Panc1 (cell line): ENCODE data around the gene FAM89A. TPM values are rescaled to one million over a fixed set of nuclear protein-coding genes. Genes with fewer than 3 reads are reported as not detected.
"Not testable (repeated sequence)": the region's sequence is repeated elsewhere in the genome, so short reads cannot be mapped to it uniquely, and the experiment has no call there.

Experiments
- ATAC-seq: fragments of 200-7000 bp; cut with Tn5 transposase; 2 replicates; pipeline ENCODE4 v1.9.1; 2020; ENCODE audit warnings: mild to moderate bottlenecking, moderate library complexity
- BruUV-seq: library from RNA; stranded (reverse); fragments of 400-500 nt; replicated peaks from 2 replicates; lab custom pipeline; 2021; lab: Mats Ljungman, UMichigan
- CTCF ChIA-PET: fragments of 300-600 bp; sonication (Branson Sonifier 250); formaldehyde crosslinking; loops from one replicate; lab custom pipeline; 2022; ENCODE audit warnings: antibody characterized with exemption; lab: Charles Lee
- POLR2A ChIA-PET: fragments of 300-600 bp; sonication (Branson Sonifier 250); formaldehyde crosslinking; loops from one replicate; lab custom pipeline; 2022; ENCODE audit warnings: antibody characterized with exemption; lab: Charles Lee
- DNase-seq: peaks from one replicate; pipeline ENCODE4 v3.0.0-alpha.2; 2010; ENCODE audit warnings: low read depth, low spot score
- H3K27ac ChIP-seq: 2 replicates; pipeline ENCODE4 v1.5.1; 2011; ENCODE audit warnings: mild to moderate bottlenecking, low read length, inconsistent platforms
- H3K27me3 ChIP-seq: fragments of 200-500 bp; sonication (Bioruptor generic); 2 replicates; pipeline ENCODE4 v1.6.0; 2014; ENCODE audit warnings: low read length, inconsistent platforms; ENCODE audit not compliant: control insufficient read depth, insufficient read depth
- H3K36me3 ChIP-seq: fragments of 200-500 bp; sonication (Bioruptor generic); 2 replicates; pipeline ENCODE4 v1.5.1; 2014; ENCODE audit warnings: inconsistent platforms, mild to moderate bottlenecking, low read length, moderate library complexity; ENCODE audit not compliant: control insufficient read depth, insufficient read depth
- H3K4me1 ChIP-seq: 2 replicates; pipeline ENCODE4 v1.5.1; 2011; ENCODE audit warnings: inconsistent platforms, mild to moderate bottlenecking, low read length, moderate library complexity; ENCODE audit not compliant: control insufficient read depth, insufficient read depth
- H3K4me3 ChIP-seq, 2 experiments: 2 replicates each; pipeline ENCODE4 v1.5.1; 2011 to 2012; ENCODE audit warnings: low read depth in 2 of 2, low read length in 2 of 2, mild to moderate bottlenecking in 2 of 2, inconsistent platforms in 1 of 2, moderate library complexity in 1 of 2
- H3K9me3 ChIP-seq: fragments of 200-500 bp; sonication (Bioruptor generic); 2 replicates; pipeline ENCODE4 v1.5.1; 2014; ENCODE audit warnings: low read depth, mild to moderate bottlenecking, inconsistent platforms, low read length, moderate library complexity; ENCODE audit not compliant: control insufficient read depth, insufficient read depth
- POLR2AphosphoS5 ChIP-seq: IDR thresholded peaks from 2 replicates; pipeline ENCODE4 v1.6.1; 2012; ENCODE audit warnings: mild to moderate bottlenecking, low read depth, low read length, moderate library complexity
- SIN3A ChIP-seq: IDR thresholded peaks from 2 replicates; pipeline ENCODE4 v1.6.1; 2012; ENCODE audit warnings: low read depth, mild to moderate bottlenecking, low read length, moderate library complexity, borderline replicate concordance; ENCODE audit not compliant: insufficient read depth
- TCF7L2 ChIP-seq: IDR thresholded peaks from 2 replicates; pipeline ENCODE4 v1.6.1; 2011; ENCODE audit warnings: mild to moderate bottlenecking, low read depth, low read length, inconsistent platforms
- in situ Hi-C: cut with HindIII; loops from 2 replicates; pipeline ENCODE4 v1.10.0; 2016; ENCODE audit warnings: low sequenced_read_pairs, low pct_unique_long_range_greater_than_20kb
- intact Hi-C: fragments of 100-400 bp; cut with micrococcal nuclease; formaldehyde crosslinking; loops from one replicate; pipeline ENCODE4 v1.10.0; 2022; ENCODE audit not compliant: unreplicated experiment
- total RNA-seq: library from RNA; stranded (reverse); gene quantifications from one replicate; pipeline ENCODE4 v1.2.1, GENCODE V29; 2021; ENCODE audit not compliant: unreplicated experiment
- TF ChIP-seq, protein P1 (sequence below), 2 experiments: IDR thresholded peaks; 2 replicates each; pipeline ENCODE4 v1.6.1; 2011 to 2012; ENCODE audit warnings: low read depth in 2 of 2, control low read depth in 1 of 2, low read length in 1 of 2, mild to moderate bottlenecking in 1 of 2, moderate library complexity in 1 of 2; ENCODE audit not compliant: insufficient read depth in 1 of 2
- TF ChIP-seq, protein P2 (sequence below): fragments of 450-650 bp; IDR thresholded peaks from 2 replicates; pipeline ENCODE4 v1.5.1; 2017; ENCODE audit warnings: mild to moderate bottlenecking

Gene FAM89A
- total RNA-seq, 1 experiment from 2014 or later = 2.2 TPM

DNA sequence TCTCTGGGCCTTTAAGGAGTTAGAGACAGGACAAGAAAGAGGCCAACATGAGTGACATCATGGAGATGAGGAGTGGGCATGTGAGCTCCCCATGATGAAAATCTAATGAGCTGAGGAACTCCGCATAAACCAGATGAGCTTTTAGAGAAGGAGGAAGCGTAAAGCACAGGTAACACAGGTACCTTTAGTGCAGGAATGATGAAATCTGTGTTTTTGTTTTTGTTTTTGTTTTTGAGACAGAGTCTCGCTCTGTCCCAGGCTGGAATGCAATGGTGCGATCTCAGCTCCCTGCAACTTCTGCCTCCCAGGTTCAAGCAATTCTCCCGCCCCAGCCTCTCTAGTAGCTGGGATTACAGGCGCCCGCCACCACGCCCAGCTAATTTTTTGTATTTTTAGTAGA, 12.7 kb upstream of the FAM89A start:
- BruUV-seq = no TSS peak

DNA sequence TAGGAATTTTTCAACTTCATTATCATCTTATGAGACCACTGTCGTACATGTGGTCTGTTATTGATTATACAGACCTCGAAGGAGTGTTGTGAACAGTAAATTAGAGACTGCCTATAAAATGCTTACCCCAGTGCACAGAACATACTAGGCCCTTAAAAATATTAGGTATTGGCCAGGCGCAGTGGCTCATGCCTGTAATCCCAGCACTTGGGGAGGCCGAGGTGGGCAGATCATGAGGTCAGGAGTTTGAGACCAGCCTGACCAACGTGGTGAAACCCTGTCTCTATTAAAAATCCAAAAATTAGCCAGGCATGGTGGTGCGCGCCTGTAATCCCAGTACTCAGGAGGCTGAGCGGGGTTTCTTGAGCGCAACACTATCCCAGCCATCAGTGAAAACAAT, 10.9 kb upstream of the FAM89A start:
- H3K27me3 ChIP-seq, H3K4me1 ChIP-seq, H3K36me3 ChIP-seq, H3K4me3 ChIP-seq, H3K27ac ChIP-seq, DNase-seq, BruUV-seq, ATAC-seq, POLR2A ChIA-PET, CTCF ChIA-PET, H3K9me3 ChIP-seq, in situ Hi-C loops, intact Hi-C loops: not testable (repeated sequence)

More for the DNA sequence above, 12.7 kb upstream of the FAM89A start:
- Histone ChIP-seq H3K27me3 (no peaks in the 10 kb centered on the region; the same call in none of the 2 replicates), H3K4me1 (no peaks in the 10 kb centered on the region), H3K36me3 (no peaks in the 10 kb centered on the region), H3K27ac (no peak overlapping the region), H3K4me3 (no peak overlapping the region), H3K9me3 (no peaks in the 10 kb centered on the region)
- no peak for TF ChIP-seq POLR2AphosphoS5
- TF ChIP-seq, protein P1, sequence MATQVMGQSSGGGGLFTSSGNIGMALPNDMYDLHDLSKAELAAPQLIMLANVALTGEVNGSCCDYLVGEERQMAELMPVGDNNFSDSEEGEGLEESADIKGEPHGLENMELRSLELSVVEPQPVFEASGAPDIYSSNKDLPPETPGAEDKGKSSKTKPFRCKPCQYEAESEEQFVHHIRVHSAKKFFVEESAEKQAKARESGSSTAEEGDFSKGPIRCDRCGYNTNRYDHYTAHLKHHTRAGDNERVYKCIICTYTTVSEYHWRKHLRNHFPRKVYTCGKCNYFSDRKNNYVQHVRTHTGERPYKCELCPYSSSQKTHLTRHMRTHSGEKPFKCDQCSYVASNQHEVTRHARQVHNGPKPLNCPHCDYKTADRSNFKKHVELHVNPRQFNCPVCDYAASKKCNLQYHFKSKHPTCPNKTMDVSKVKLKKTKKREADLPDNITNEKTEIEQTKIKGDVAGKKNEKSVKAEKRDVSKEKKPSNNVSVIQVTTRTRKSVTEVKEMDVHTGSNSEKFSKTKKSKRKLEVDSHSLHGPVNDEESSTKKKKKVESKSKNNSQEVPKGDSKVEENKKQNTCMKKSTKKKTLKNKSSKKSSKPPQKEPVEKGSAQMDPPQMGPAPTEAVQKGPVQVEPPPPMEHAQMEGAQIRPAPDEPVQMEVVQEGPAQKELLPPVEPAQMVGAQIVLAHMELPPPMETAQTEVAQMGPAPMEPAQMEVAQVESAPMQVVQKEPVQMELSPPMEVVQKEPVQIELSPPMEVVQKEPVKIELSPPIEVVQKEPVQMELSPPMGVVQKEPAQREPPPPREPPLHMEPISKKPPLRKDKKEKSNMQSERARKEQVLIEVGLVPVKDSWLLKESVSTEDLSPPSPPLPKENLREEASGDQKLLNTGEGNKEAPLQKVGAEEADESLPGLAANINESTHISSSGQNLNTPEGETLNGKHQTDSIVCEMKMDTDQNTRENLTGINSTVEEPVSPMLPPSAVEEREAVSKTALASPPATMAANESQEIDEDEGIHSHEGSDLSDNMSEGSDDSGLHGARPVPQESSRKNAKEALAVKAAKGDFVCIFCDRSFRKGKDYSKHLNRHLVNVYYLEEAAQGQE (IDR thresholded peaks at IDR 0.05; ENCODE audit: insufficient read depth in 1 of 2, low read depth in 2 of 2, low read length in 1 of 2) = no peak
- TF ChIP-seq SIN3A = no peak
- no peak for TF ChIP-seq TCF7L2
- TF ChIP-seq, protein P2, sequence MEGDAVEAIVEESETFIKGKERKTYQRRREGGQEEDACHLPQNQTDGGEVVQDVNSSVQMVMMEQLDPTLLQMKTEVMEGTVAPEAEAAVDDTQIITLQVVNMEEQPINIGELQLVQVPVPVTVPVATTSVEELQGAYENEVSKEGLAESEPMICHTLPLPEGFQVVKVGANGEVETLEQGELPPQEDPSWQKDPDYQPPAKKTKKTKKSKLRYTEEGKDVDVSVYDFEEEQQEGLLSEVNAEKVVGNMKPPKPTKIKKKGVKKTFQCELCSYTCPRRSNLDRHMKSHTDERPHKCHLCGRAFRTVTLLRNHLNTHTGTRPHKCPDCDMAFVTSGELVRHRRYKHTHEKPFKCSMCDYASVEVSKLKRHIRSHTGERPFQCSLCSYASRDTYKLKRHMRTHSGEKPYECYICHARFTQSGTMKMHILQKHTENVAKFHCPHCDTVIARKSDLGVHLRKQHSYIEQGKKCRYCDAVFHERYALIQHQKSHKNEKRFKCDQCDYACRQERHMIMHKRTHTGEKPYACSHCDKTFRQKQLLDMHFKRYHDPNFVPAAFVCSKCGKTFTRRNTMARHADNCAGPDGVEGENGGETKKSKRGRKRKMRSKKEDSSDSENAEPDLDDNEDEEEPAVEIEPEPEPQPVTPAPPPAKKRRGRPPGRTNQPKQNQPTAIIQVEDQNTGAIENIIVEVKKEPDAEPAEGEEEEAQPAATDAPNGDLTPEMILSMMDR = no peak
- ATAC-seq (no peak), DNase-seq (no peak)
- CTCF ChIA-PET = no interaction called here
- in situ Hi-C loops = no loop called here
- POLR2A ChIA-PET = no interaction called here
- intact Hi-C loops = no loop called here

DNA sequence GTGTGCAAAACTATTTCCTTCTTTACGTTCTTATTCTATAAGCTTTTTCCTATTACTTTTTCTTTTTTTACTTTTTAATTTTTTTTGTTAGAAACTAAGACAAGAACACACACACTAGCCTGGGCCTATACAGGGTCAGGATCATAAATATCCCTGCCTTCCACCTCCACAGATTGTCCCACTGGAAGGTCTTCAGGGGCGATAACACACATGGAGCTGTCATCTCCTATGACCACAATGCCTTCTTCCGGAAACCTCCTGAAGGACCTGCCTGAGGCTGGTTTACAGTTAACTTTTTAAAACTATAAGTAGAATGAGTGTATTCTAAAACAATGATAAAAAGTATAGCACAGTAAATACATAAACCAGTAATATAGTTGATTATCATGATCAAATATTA, 10.3 kb upstream of the FAM89A start:
- no peaks in the 10 kb centered on the region for H3K36me3 ChIP-seq
- peaks cover 2% of the 10 kb centered on the region for H3K27me3 ChIP-seq
- ChIA-PET CTCF (no interaction called here), POLR2A (no interaction called here)
- no TSS peak for BruUV-seq
- H3K27ac ChIP-seq = no peak overlapping the region
- ATAC-seq (no peak), DNase-seq (no peak)
- H3K4me3 ChIP-seq = no peak overlapping the region
- no peaks in the 10 kb centered on the region for H3K9me3 ChIP-seq
- TF ChIP-seq SIN3A = no peak
- TF ChIP-seq, protein P2 = no peak
- TF ChIP-seq, protein P1 (IDR thresholded peaks at IDR 0.05; ENCODE audit: insufficient read depth in 1 of 2, low read depth in 2 of 2, low read length in 1 of 2) = no peak
- in situ Hi-C loops (no loop called here), intact Hi-C loops (no loop called here)
- H3K4me1 ChIP-seq = no peaks in the 10 kb centered on the region
